ENCODE results near the gene HSD11B1.

Gene HSD11B1

GRCh38 chr1:209704584-209704983 lies at the start of gene HSD11B1:
TSS of gene HSD11B1 (plus strand) at chr1:209704846. CDS start at chr1:209704943, 97 bp downstream.
- DNase-seq (ENCODE audit: low read depth in 3 of 3) = no peak

- DNase-seq (ENCODE audit: low read depth in 3 of 3) = no peak
Observed at GRCh38 chr1:209655411-209656231, 49.0 kb upstream of the HSD11B1 start.

- no peak for DNase-seq (ENCODE audit: low read depth in 3 of 3)
Observed at GRCh38 chr1:209657140-209657879, 47.3 kb upstream of the HSD11B1 start.

GRCh38 chr1:209657918-209658317 lies 46.7 kb upstream of the HSD11B1 start:
- DNase-seq (ENCODE audit: low read depth in 3 of 3) = no peak

GRCh38 chr1:209659909-209660308 lies 44.7 kb upstream of the HSD11B1 start:
- no peak for DNase-seq (ENCODE audit: low read depth in 3 of 3)

- DNase-seq (ENCODE audit: low read depth in 3 of 3) = no peak
Observed at GRCh38 chr1:209661071-209661470, 43.6 kb upstream of the HSD11B1 start.

- no peak for DNase-seq (ENCODE audit: low read depth in 3 of 3)
Observed at GRCh38 chr1:209662879-209663327, 41.7 kb upstream of the HSD11B1 start.

GRCh38 chr1:209667103-209667502 lies 37.5 kb upstream of the HSD11B1 start:
- no peak for DNase-seq (ENCODE audit: low read depth in 3 of 3)

GRCh38 chr1:209667708-209668107 lies 36.9 kb upstream of the HSD11B1 start:
- no peak for DNase-seq (ENCODE audit: low read depth in 3 of 3)

GRCh38 chr1:209670441-209671082 lies 34.1 kb upstream of the HSD11B1 start:
- no peak for DNase-seq (ENCODE audit: low read depth in 3 of 3)

- peak in 1 of 3 donors; percentile 28 for DNase-seq (ENCODE audit: low read depth in 3 of 3)
Observed at GRCh38 chr1:209672705-209673630, 31.7 kb upstream of the HSD11B1 start.

- DNase-seq (ENCODE audit: low read depth in 3 of 3) = no peak
Observed at GRCh38 chr1:209673631-209674417, 30.8 kb upstream of the HSD11B1 start.

GRCh38 chr1:209674957-209675564 lies 29.6 kb upstream of the HSD11B1 start, which contains the start of gene G0S2:
TSS of gene G0S2 (plus strand) at chr1:209675412. CDS start at chr1:209675685, 273 bp downstream.
- DNase-seq (ENCODE audit: low read depth in 3 of 3) = peak in 1 of 3 donors; percentile 46

GRCh38 chr1:209675565-209676154 lies 29.0 kb upstream of the HSD11B1 start:
- no peak for DNase-seq (ENCODE audit: low read depth in 3 of 3)

GRCh38 chr1:209678981-209679539 lies 25.6 kb upstream of the HSD11B1 start:
- DNase-seq (ENCODE audit: low read depth in 3 of 3) = no peak

GRCh38 chr1:209685821-209686220 lies 18.8 kb upstream of the HSD11B1 start:
- DNase-seq (ENCODE audit: low read depth in 3 of 3) = no peak

- no peak for DNase-seq (ENCODE audit: low read depth in 3 of 3)
Observed at GRCh38 chr1:209686322-209686721, 18.3 kb upstream of the HSD11B1 start.

GRCh38 chr1:209688746-209689234 lies 15.9 kb upstream of the HSD11B1 start:
- DNase-seq (ENCODE audit: low read depth in 3 of 3) = no peak

- DNase-seq (ENCODE audit: low read depth in 3 of 3) = no peak
Observed at GRCh38 chr1:209689477-209689876, 15.2 kb upstream of the HSD11B1 start.
